Neural progenitor cell (in vitro differentiated cells): ENCODE measurements around the gene MC3R. TPM values are rescaled to one million over a fixed set of nuclear protein-coding genes. Genes with fewer than 3 reads are reported as not detected.

Experiments used
- DNase-seq: peaks from one replicate; pipeline ENCODE4 v3.0.0-alpha.2; 2016; ENCODE audit warnings: low spot score
- H2AFZ ChIP-seq: fragments of 200-600 bp; sonication (generic); replicated peaks from 2 replicates; pipeline ENCODE4 v1.6.1; 2016; ENCODE audit warnings: antibody characterized with exemption
- H3F3A ChIP-seq: fragments of 200-600 bp; sonication (generic); 2 replicates; pipeline ENCODE4 v1.6.1; 2016; ENCODE audit warnings: antibody characterized with exemption, low read depth
- H3K27ac ChIP-seq: fragments of 200-600 bp; sonication (generic); 2 replicates; pipeline ENCODE4 v1.5.1; 2016; ENCODE audit warnings: mild to moderate bottlenecking
- H3K27me3 ChIP-seq: fragments of 200-600 bp; sonication (generic); 2 replicates; pipeline ENCODE4 v1.6.1; 2016; ENCODE audit warnings: mild to moderate bottlenecking, moderate library complexity
- H3K36me3 ChIP-seq: fragments of 200-600 bp; sonication (generic); 2 replicates; pipeline ENCODE4 v1.5.1; 2016
- H3K4me1 ChIP-seq: fragments of 200-600 bp; sonication (generic); 2 replicates; pipeline ENCODE4 v1.6.1; 2016; ENCODE audit warnings: mixed run types
- H3K4me2 ChIP-seq: fragments of 200-600 bp; sonication (generic); 2 replicates; pipeline ENCODE4 v1.6.1; 2016
- H3K4me3 ChIP-seq: fragments of 200-600 bp; sonication (generic); 2 replicates; pipeline ENCODE4 v1.5.1; 2016
- H3K79me2 ChIP-seq: fragments of 200-600 bp; sonication (generic); 2 replicates; pipeline ENCODE4 v1.6.1; 2016; ENCODE audit warnings: low read depth
- H3K9ac ChIP-seq: fragments of 200-600 bp; sonication (generic); 2 replicates; pipeline ENCODE4 v1.6.1; 2016
- H3K9me3 ChIP-seq: fragments of 200-600 bp; sonication (generic); 2 replicates; pipeline ENCODE4 v1.5.1; 2016; ENCODE audit warnings: low read depth
- H4K20me1 ChIP-seq: fragments of 200-600 bp; sonication (generic); 2 replicates; pipeline ENCODE4 v1.6.1; 2016; ENCODE audit warnings: low read depth
- H3K27ac Mint-ChIP-seq: 3 replicates; pipeline ENCODE4 v1.8.0; 2021; ENCODE audit warnings: mixed read lengths
- H3K27me3 Mint-ChIP-seq: 2 replicates; pipeline ENCODE4 v1.8.0; 2022; ENCODE audit warnings: low read depth, mild to moderate bottlenecking, inconsistent platforms, moderate library complexity, mixed read lengths; ENCODE audit not compliant: insufficient read depth
- H3K36me3 Mint-ChIP-seq: 3 replicates; pipeline ENCODE4 v1.8.0; 2021; ENCODE audit warnings: mixed read lengths
- H3K4me1 Mint-ChIP-seq: 3 replicates; pipeline ENCODE4 v1.8.0; 2021; ENCODE audit warnings: mixed read lengths
- H3K4me3 Mint-ChIP-seq: 3 replicates; pipeline ENCODE4 v1.8.0; 2021; ENCODE audit warnings: mild to moderate bottlenecking, moderate library complexity, mixed read lengths
- H3K9me3 Mint-ChIP-seq: 3 replicates; pipeline ENCODE4 v1.8.0; 2020; ENCODE audit warnings: mixed read lengths
- EZH2 ChIP-seq: fragments of 200-600 bp; sonication (generic); IDR thresholded peaks from 2 replicates; pipeline ENCODE4 v1.6.1; 2017; ENCODE audit warnings: antibody characterized with exemption, mild to moderate bottlenecking, moderate library complexity
- EZH2phosphoT487 ChIP-seq: fragments of 200-600 bp; sonication (generic); IDR thresholded peaks from 2 replicates; pipeline ENCODE4 v1.6.1; 2017; ENCODE audit warnings: antibody characterized with exemption
- total RNA-seq: library from RNA; depleted of rRNA; stranded (reverse); fragments of >200 nt; gene quantifications from 2 replicates; pipeline ENCODE4 v1.2.3, GENCODE V29; 2015; ENCODE audit warnings: low replicate concordance
- TF ChIP-seq, protein P1 (sequence below): fragments of 200-600 bp; sonication (generic); IDR thresholded peaks from 2 replicates; pipeline ENCODE4 v1.5.1; 2017; ENCODE audit warnings: antibody characterized with exemption, mild to moderate bottlenecking

Gene MC3R
- total RNA-seq, 1 donor from 2014 or later, result not detected

DNA sequence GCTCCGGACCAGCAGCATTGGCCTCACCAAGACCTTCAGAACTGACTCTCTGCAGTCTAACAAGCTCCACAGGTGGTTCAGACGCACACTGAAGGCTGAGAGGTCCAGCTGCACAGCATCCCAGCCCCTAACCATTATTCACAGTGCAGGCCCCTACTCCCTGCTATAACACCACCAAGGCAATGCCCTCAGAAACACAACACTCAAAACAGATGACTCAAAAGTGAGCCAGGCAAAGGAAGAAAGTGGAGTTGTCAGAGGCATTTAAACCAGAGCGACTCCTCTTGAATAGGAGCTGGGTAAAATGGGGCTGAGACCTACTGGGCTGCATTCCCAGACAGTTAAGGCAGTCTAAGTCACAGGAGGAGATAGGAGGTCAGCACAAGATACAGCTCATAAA lies 20.5 kb upstream of the MC3R start:
- no peaks in the 10 kb centered on the region for H3K79me2 ChIP-seq
- H3K4me1 Mint-ChIP-seq, result no peaks in the 10 kb centered on the region
- TF ChIP-seq, protein P1, sequence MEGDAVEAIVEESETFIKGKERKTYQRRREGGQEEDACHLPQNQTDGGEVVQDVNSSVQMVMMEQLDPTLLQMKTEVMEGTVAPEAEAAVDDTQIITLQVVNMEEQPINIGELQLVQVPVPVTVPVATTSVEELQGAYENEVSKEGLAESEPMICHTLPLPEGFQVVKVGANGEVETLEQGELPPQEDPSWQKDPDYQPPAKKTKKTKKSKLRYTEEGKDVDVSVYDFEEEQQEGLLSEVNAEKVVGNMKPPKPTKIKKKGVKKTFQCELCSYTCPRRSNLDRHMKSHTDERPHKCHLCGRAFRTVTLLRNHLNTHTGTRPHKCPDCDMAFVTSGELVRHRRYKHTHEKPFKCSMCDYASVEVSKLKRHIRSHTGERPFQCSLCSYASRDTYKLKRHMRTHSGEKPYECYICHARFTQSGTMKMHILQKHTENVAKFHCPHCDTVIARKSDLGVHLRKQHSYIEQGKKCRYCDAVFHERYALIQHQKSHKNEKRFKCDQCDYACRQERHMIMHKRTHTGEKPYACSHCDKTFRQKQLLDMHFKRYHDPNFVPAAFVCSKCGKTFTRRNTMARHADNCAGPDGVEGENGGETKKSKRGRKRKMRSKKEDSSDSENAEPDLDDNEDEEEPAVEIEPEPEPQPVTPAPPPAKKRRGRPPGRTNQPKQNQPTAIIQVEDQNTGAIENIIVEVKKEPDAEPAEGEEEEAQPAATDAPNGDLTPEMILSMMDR, result no peak
- TF ChIP-seq EZH2 (no peak), EZH2phosphoT487 (no peak)
- H3K27ac ChIP-seq, result no peak overlapping the region
- no peak overlapping the region for H3K4me3 ChIP-seq
- no peaks in the 10 kb centered on the region for H3K9me3 ChIP-seq
- H3K27me3 Mint-ChIP-seq, result no peaks in the 10 kb centered on the region
- no peak overlapping the region for H2AFZ ChIP-seq
- H4K20me1 ChIP-seq, result no peaks in the 10 kb centered on the region
- no peak overlapping the region for H3K4me2 ChIP-seq
- H3K27me3 ChIP-seq, result no peaks in the 10 kb centered on the region
- no peaks in the 10 kb centered on the region for H3F3A ChIP-seq
- no peak for DNase-seq
- no peak overlapping the region for H3K9ac ChIP-seq
- no peak overlapping the region for H3K27ac Mint-ChIP-seq
- H3K36me3 ChIP-seq, result no peaks in the 10 kb centered on the region
- H3K9me3 Mint-ChIP-seq, result peaks cover 5% of the 10 kb centered on the region
- H3K4me1 ChIP-seq, result no peaks in the 10 kb centered on the region
- H3K36me3 Mint-ChIP-seq, result no peaks in the 10 kb centered on the region
- no peak overlapping the region for H3K4me3 Mint-ChIP-seq

- H3K9ac ChIP-seq, result no peak overlapping the region
Measured at GRCh38 chr20:56229812-56230211, 18.7 kb upstream of the MC3R start.

GRCh38 chr20:56234110-56234509 lies 14.4 kb upstream of the MC3R start:
- no peaks in the 10 kb centered on the region for H3K4me1 Mint-ChIP-seq
- no peaks in the 10 kb centered on the region for H3K36me3 Mint-ChIP-seq
- peaks cover 7% of the 10 kb centered on the region for H3K27me3 Mint-ChIP-seq
- Histone ChIP-seq H3F3A (no peaks in the 10 kb centered on the region), H3K9me3 (no peaks in the 10 kb centered on the region), H3K4me2 (no peak overlapping the region), H3K36me3 (no peaks in the 10 kb centered on the region), H2AFZ (no peak overlapping the region), H3K4me3 (no peak overlapping the region), H4K20me1 (no peaks in the 10 kb centered on the region), H3K27me3 (no peaks in the 10 kb centered on the region), H3K9ac (no peak overlapping the region), H3K27ac (no peak overlapping the region), H3K4me1 (no peaks in the 10 kb centered on the region), H3K79me2 (no peaks in the 10 kb centered on the region)
- H3K4me3 Mint-ChIP-seq, result no peak overlapping the region
- H3K27ac Mint-ChIP-seq, result no peak overlapping the region
- H3K9me3 Mint-ChIP-seq, result peaks cover 9% of the 10 kb centered on the region
- TF ChIP-seq EZH2phosphoT487 (no peak), EZH2 (no peak)
- TF ChIP-seq, protein P1, result no peak
- DNase-seq, result no peak

More at GRCh38 chr20:56229812-56230211, 18.7 kb upstream of the MC3R start:
- no peak for DNase-seq
- TF ChIP-seq EZH2phosphoT487 (no peak), EZH2 (no peak)
- TF ChIP-seq, protein P1, result no peak
- no peaks in the 10 kb centered on the region for H3K9me3 ChIP-seq
- H3K27me3 Mint-ChIP-seq, result peaks cover under 1% of the 10 kb centered on the region
- no peak overlapping the region for H3K4me3 Mint-ChIP-seq
- no peaks in the 10 kb centered on the region for H4K20me1 ChIP-seq
- H3K79me2 ChIP-seq, result no peaks in the 10 kb centered on the region
- no peaks in the 10 kb centered on the region for H3K36me3 Mint-ChIP-seq
- H3K9me3 Mint-ChIP-seq, result peaks cover 7% of the 10 kb centered on the region
- H3K27me3 ChIP-seq, result no peaks in the 10 kb centered on the region
- no peaks in the 10 kb centered on the region for H3F3A ChIP-seq
- H2AFZ ChIP-seq, result no peak overlapping the region
- no peak overlapping the region for H3K4me2 ChIP-seq
- H3K36me3 ChIP-seq, result no peaks in the 10 kb centered on the region
- no peak overlapping the region for H3K27ac Mint-ChIP-seq
- H3K27ac ChIP-seq, result no peak overlapping the region
- H3K4me1 ChIP-seq, result no peaks in the 10 kb centered on the region
- H3K4me3 ChIP-seq, result no peak overlapping the region
- H3K4me1 Mint-ChIP-seq, result no peaks in the 10 kb centered on the region
